Vagina (tissue), 2 donors: ENCODE measurements around the gene FAM200B.

Experiments
- CTCF ChIP-seq, 3 experiments: fragments of 450-650 bp in 2 of 3; fragments of 200-600 bp in 1 of 3; sonication (generic) in 1 of 3; IDR thresholded peaks; one replicate each; pipeline ENCODE4 v1.5.1; 2017 to 2019; ENCODE audit warnings: antibody characterized with exemption in 3 of 3, mild to moderate bottlenecking in 2 of 3, moderate library complexity in 2 of 3
- POLR2A ChIP-seq, 2 donors: fragments of 450-650 bp; IDR thresholded peaks; one replicate each; pipeline ENCODE4 v1.6.1; 2017; ENCODE audit warnings: antibody characterized with exemption in 2 of 2, mild to moderate bottlenecking in 2 of 2, moderate library complexity in 2 of 2
- POLR2AphosphoS5 ChIP-seq, 2 donors: sonication (generic); formaldehyde crosslinking; IDR thresholded peaks; one replicate each; pipeline ENCODE4 v1.9.0; 2017; ENCODE audit warnings: antibody characterized with exemption in 2 of 2, mild to moderate bottlenecking in 2 of 2, low read depth in 1 of 2; ENCODE audit not compliant: insufficient read depth in 1 of 2

- TF ChIP-seq CTCF (IDR thresholded peaks at IDR 0.05), result no peak
- no peak for TF ChIP-seq POLR2A (IDR thresholded peaks at IDR 0.05)
- no peak for TF ChIP-seq POLR2AphosphoS5 (IDR thresholded peaks at IDR 0.05; ENCODE audit: insufficient read depth in 1 of 2, low read depth in 1 of 2)
Observed at GRCh38 chr4:15681067-15681371, 608 bp upstream of the FAM200B start.
